PC-3 (cell line): ENCODE results near the gene PCP4. TPM values are rescaled to one million over a fixed set of nuclear protein-coding genes. Genes with fewer than 3 reads are reported as not detected.

Source experiments
- ATAC-seq: fragments of 200-7000 bp; cut with Tn5 transposase; 2 replicates; pipeline ENCODE4 v1.9.1; 2020; ENCODE audit warnings: mild to moderate bottlenecking, moderate library complexity
- BruUV-seq: library from RNA; stranded (reverse); fragments of 400-500 nt; replicated peaks from 2 replicates; lab custom pipeline; 2021; lab: Mats Ljungman, UMichigan
- CTCF ChIA-PET: fragments of 300-600 bp; sonication (Branson Sonifier 250); formaldehyde crosslinking; loops from one replicate; lab custom pipeline; 2022; ENCODE audit warnings: antibody characterized with exemption; lab: Charles Lee
- POLR2A ChIA-PET: fragments of 300-600 bp; sonication (Branson Sonifier 250); formaldehyde crosslinking; loops from one replicate; lab custom pipeline; 2022; ENCODE audit warnings: antibody characterized with exemption; ENCODE audit not compliant: unreplicated experiment; lab: Charles Lee
- DNase-seq: peaks from one replicate; pipeline ENCODE4 v3.0.0-alpha.2; 2015
- H2AFZ ChIP-seq: fragments of 300-600 bp; sonication (generic); 2 replicates; pipeline ENCODE4 v1.6.0; 2016; ENCODE audit warnings: antibody characterized with exemption, low read length
- H3F3A ChIP-seq: fragments of 300-600 bp; sonication (generic); one replicate; pipeline ENCODE4 v1.6.0; 2017; ENCODE audit warnings: antibody characterized with exemption, low read length, control low read depth, mild to moderate bottlenecking; ENCODE audit not compliant: unreplicated experiment
- H3K27ac ChIP-seq: fragments of 300-600 bp; sonication (generic); 2 replicates; pipeline ENCODE4 v1.5.1; 2016; ENCODE audit warnings: mild to moderate bottlenecking, low read length
- H3K27me3 ChIP-seq: fragments of 300-600 bp; sonication (generic); 2 replicates; pipeline ENCODE4 v1.6.1; 2016; ENCODE audit warnings: low read length, mixed read lengths
- H3K36me3 ChIP-seq: fragments of 300-600 bp; sonication (generic); 2 replicates; pipeline ENCODE4 v1.6.1; 2016; ENCODE audit warnings: low read depth, mixed run types, low read length, mixed read lengths
- H3K4me1 ChIP-seq: fragments of 300-600 bp; sonication (generic); 2 replicates; pipeline ENCODE4 v1.5.1; 2016; ENCODE audit warnings: low read length; ENCODE audit not compliant: insufficient read depth
- H3K4me2 ChIP-seq: fragments of 300-600 bp; sonication (generic); 2 replicates; pipeline ENCODE4 v1.6.0; 2016; ENCODE audit warnings: low read length
- H3K4me3 ChIP-seq: fragments of 300-600 bp; sonication (generic); 2 replicates; pipeline ENCODE4 v1.5.1; 2016; ENCODE audit warnings: mild to moderate bottlenecking, low read length, mixed read lengths
- H3K79me2 ChIP-seq: fragments of 300-600 bp; sonication (generic); 2 replicates; pipeline ENCODE4 v1.6.1; 2017; ENCODE audit warnings: low read length, mixed read lengths
- H3K9ac ChIP-seq: fragments of 300-600 bp; sonication (generic); 2 replicates; pipeline ENCODE4 v1.6.0; 2016; ENCODE audit warnings: mild to moderate bottlenecking, low read length
- H3K9me2 ChIP-seq: fragments of 300-600 bp; sonication (generic); replicated peaks from 2 replicates; pipeline ENCODE4 v1.6.1; 2016; ENCODE audit warnings: mixed run types, low read length, mixed read lengths
- H3K9me3 ChIP-seq: fragments of 300-600 bp; sonication (generic); 2 replicates; pipeline ENCODE4 v1.6.1; 2016; ENCODE audit warnings: low read length, mixed read lengths
- H4K20me1 ChIP-seq: fragments of 300-600 bp; sonication (generic); 2 replicates; pipeline ENCODE4 v1.6.1; 2016; ENCODE audit warnings: low read length, mixed read lengths
- CTCF ChIP-seq: fragments of 300-600 bp; sonication (generic); conservative IDR thresholded peaks from 2 replicates; pipeline ENCODE4 v1.5.1; 2017; ENCODE audit warnings: antibody characterized with exemption, low read depth, mild to moderate bottlenecking, low read length
- EZH2 ChIP-seq: fragments of 300-600 bp; sonication (generic); IDR thresholded peaks from one replicate; pipeline ENCODE4 v1.6.1; 2017; ENCODE audit warnings: antibody characterized with exemption, mild to moderate bottlenecking, low read length; ENCODE audit not compliant: unreplicated experiment
- EZH2phosphoT487 ChIP-seq: fragments of 300-600 bp; sonication (generic); IDR thresholded peaks from 2 replicates; pipeline ENCODE4 v1.6.1; 2018; ENCODE audit warnings: mild to moderate bottlenecking, antibody characterized with exemption, low read length, borderline replicate concordance
- intact Hi-C: fragments of 100-400 bp; cut with micrococcal nuclease; formaldehyde crosslinking; loops from 2 replicates; pipeline ENCODE4 v1.9.0; 2023
- total RNA-seq: library from RNA; depleted of rRNA; stranded (reverse); fragments of >200 nt; gene quantifications from 2 replicates; pipeline ENCODE4 v1.2.3, GENCODE V29; 2014

The PCP4 gene
- total RNA-seq, 1 experiment from 2014 or later = not detected

GRCh38 chr21:39874206-39874605 lies 7.0 kb downstream of the PCP4 start:
- no peaks in the 10 kb centered on the region for H3F3A ChIP-seq
- CTCF ChIA-PET = no interaction called here
- no peak overlapping the region for H3K9ac ChIP-seq
- ATAC-seq (no peak), DNase-seq (no peak)
- TF ChIP-seq EZH2 = no peak
- no peak for TF ChIP-seq EZH2phosphoT487
- no peak for TF ChIP-seq CTCF
- H3K4me2 ChIP-seq = no peak overlapping the region
- no peak overlapping the region for H2AFZ ChIP-seq
- no peaks in the 10 kb centered on the region for H3K9me3 ChIP-seq
- H4K20me1 ChIP-seq = no peaks in the 10 kb centered on the region
- H3K36me3 ChIP-seq = no peaks in the 10 kb centered on the region
- no TSS peak for BruUV-seq
- no peak overlapping the region for H3K4me3 ChIP-seq
- no peaks in the 10 kb centered on the region for H3K79me2 ChIP-seq
- POLR2A ChIA-PET = no interaction called here
- no peak overlapping the region for H3K27ac ChIP-seq
- H3K9me2 ChIP-seq = no peaks in the 10 kb centered on the region
- H3K27me3 ChIP-seq = peaks cover 30% of the 10 kb centered on the region
- H3K4me1 ChIP-seq = no peaks in the 10 kb centered on the region
- intact Hi-C loops = no loop called here

GRCh38 chr21:39874759-39875158 lies 7.5 kb downstream of the PCP4 start:
- Histone ChIP-seq H3F3A (no peaks in the 10 kb centered on the region), H3K36me3 (no peaks in the 10 kb centered on the region), H3K4me1 (no peaks in the 10 kb centered on the region), H2AFZ (no peak overlapping the region), H3K4me2 (no peak overlapping the region), H3K79me2 (no peaks in the 10 kb centered on the region), H3K9ac (no peak overlapping the region), H3K27me3 (peaks cover 35% of the 10 kb centered on the region), H3K4me3 (no peak overlapping the region), H3K9me3 (no peaks in the 10 kb centered on the region), H3K27ac (no peak overlapping the region), H3K9me2 (no peaks in the 10 kb centered on the region), H4K20me1 (no peaks in the 10 kb centered on the region)
- TF ChIP-seq EZH2 (no peak), EZH2phosphoT487 (no peak), CTCF (no peak)
- CTCF ChIA-PET = no interaction called here
- DNase-seq = no peak
- BruUV-seq = no TSS peak
- POLR2A ChIA-PET = no interaction called here
- no peak for ATAC-seq
- intact Hi-C loops = no loop called here

GRCh38 chr21:39881661-39882060 lies 14.4 kb downstream of the PCP4 start:
- Histone ChIP-seq H4K20me1 (no peaks in the 10 kb centered on the region), H3K9me2 (no peaks in the 10 kb centered on the region), H3K79me2 (no peaks in the 10 kb centered on the region), H3K4me3 (no peak overlapping the region), H3K27me3 (peaks cover 40% of the 10 kb centered on the region), H3K27ac (no peak overlapping the region), H3K36me3 (no peaks in the 10 kb centered on the region), H3K9ac (no peak overlapping the region), H3K4me2 (no peak overlapping the region), H3F3A (no peaks in the 10 kb centered on the region), H3K4me1 (no peaks in the 10 kb centered on the region), H2AFZ (no peak overlapping the region), H3K9me3 (no peaks in the 10 kb centered on the region)
- no TSS peak for BruUV-seq
- no peak for ATAC-seq
- POLR2A ChIA-PET = no interaction called here
- TF ChIP-seq CTCF = no peak
- no peak for TF ChIP-seq EZH2phosphoT487
- no peak for TF ChIP-seq EZH2
- intact Hi-C loops = no loop called here
- no peak for DNase-seq
- CTCF ChIA-PET = no interaction called here
